GM19463 (cell line): ENCODE results near the gene ASPG.

Experiments
- ATAC-seq: cut with Tn5 transposase; IDR thresholded peaks from one replicate; pipeline ENCODE4 v1.9.1; 2021; ENCODE audit warnings: mild to moderate bottlenecking, moderate library complexity; ENCODE audit not compliant: unreplicated experiment

The ASPG gene

DNA sequence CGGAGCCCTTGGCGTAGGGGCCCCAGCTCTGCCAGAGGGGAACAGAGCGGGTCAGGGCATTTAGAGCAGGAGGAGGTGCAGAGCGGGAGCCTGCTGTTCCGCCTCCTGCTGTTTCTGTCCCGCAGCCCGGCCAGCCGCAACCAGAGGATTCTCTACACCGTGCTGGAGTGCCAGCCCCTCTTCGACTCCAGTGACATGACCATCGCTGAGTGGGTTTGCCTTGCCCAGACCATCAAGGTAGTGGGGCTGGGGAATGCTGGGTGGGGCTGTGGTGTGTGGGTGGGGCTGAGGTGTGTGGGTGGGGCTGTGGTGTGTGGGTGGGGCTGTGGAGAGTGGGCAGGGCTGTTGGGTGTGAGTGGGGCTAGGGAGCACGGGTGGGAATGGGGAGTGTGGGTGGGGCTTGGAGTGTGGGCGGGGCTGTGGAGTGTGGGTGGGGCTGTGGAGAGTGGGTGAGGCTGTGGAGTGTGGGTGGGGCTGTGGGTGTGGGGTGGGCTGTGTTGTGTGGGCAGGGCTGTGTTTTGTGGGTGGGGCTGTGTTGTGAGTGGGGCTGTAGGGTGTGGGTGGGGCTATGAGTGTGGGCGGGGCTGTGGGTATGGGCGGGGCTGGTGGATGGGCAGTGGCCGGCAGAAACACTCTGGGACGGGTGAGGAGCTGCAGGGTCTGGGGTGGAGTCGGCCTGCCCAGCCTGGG is 8.0 kb downstream of the ASPG start:
- no peak for ATAC-seq

- ATAC-seq, result no peak
Measured at GRCh38 chr14:104094056-104094708, 8.7 kb downstream of the ASPG start.

DNA sequence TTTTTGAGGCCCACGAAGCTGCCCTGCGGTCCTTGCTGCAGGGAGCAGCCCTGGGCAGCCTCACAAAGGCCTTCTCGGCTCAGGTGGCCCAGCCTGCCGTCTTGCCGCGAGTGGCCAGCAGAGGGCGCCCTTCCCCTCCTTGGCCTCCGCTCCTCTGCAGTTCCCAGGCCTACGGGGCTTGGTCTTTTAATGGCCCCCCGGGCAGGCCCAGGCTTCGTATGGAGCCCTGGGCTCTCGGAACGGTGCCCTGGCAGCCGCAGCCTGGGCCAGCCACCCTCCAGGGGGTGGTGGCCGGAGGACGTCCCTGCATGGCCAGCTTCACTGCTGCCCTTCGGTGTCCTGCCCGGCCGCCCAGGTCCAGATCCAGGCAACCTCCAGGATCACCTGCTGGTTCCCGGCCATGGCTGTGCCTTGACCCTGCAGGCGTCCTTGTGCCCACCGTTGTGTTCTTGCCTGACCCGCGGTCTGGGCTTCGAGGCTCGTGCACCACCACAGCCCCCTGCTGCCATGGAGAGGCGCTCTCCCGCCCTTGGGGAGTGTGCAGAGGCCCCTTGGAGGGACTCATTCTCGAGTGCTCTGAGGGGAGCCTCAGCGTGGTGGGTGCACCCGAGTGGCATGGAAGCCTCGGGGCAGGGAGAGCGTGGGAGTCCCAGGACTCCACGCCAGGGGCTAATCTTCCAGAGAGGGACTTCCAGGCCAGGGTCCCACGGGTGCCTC is 9.4 kb downstream of the ASPG start:
- no peak for ATAC-seq

DNA sequence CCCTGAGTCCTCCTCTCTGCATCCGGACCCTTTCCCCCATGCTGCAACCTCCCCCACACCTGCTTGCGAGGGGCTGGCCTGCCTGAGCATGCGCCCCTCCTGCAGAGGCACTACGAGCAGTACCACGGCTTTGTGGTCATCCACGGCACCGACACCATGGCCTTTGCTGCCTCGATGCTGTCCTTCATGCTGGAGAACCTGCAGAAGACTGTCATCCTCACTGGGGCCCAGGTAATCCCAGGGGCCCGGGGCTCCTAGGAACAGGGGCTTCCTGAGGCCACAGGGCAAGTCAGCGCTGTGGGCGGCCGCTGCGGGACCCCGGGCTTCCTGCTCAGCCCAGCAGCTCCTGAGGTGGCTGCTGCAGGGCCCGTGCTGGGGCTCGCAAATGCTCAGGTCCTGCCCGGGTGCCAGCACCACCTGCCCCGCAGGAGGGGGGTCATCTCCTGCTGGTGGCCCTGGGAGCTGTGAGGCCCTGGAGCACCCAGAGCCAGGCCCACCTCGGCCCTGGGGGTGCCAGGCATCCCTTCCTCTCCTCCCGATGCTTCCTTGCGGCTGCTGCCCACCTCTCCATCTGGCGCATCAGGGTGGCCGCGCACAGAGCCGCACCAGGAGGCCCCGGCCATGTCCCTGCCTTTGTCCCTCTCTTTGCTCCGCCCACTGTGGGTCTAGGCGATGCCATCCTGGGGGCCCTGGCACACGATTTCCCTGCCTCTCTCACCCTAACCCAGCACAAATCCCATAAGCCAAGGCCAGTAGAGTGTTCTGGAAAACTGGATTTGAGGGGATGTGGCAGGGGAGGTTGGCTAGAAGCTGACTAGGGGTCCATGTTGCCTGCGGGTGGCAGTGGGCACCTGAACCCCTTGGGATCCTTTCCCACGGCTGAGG is 10.2 kb downstream of the ASPG start:
- ATAC-seq, result no peak

DNA sequence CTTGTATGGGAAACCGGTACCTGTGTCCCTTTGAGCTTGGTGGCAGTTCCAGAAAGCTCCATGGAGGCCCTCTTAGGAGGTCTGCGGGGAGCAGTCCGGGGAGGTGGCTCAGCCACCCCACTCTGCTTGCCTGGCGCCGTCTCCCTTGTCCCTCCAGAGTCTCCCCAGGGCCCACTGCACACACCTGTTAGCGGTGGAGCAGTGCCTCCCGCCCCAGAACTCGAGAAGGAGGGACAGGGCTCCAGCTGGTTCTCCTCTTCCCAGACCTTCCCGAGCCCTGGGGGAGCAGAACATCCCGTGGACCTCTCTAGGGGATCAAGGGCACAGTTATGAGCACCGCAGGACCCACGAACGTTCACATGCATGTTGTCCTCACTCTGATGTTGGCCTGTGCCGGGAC is 10.8 kb downstream of the ASPG start:
- ATAC-seq, result no peak

DNA sequence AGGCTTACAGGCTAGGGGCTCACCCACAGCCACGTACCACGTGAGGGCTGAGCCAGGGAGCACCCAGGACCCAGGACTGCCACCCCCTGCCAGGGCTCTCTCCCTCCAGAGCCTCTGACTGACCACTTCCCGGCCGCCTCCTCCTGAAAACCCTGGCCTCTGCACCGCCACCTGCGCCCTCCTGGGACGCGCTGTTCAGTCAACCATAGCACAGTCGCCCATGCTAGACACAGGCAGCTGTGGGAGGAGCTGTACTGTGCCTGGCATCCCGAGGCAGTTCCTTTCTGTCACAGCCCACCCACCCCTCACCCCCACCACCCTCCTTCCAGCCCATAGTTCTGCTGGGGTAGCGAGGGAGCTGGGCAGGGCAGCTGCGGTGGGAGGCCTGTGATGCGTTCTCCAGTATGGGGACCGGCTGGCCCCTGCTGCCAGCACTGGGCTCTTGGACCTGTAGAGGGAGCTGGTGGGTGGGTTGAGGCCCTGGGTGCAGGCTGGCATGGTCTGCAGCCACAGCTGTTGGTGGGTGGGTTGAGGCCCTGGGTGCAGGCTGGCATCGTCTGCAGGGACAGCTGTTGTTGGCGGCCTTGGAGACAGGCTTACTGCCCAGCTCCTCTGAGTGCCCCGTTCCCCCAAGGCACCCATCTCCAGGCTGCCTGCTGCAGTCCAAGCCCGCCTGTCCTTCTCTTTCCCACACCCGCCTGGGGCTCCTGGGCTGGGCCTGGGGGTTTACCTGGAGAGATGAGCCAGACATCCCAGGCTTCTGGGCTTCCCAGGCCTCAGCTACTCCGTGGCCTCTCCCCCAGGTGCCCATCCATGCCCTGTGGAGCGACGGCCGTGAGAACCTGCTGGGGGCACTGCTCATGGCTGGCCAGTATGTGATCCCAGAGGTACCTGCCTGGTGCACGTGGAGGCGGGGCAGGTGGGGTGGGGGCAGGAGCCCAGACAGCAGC is 11.5 kb downstream of the ASPG start:
- no peak for ATAC-seq

- no peak for ATAC-seq
Measured at GRCh38 chr14:104098272-104099095, 13.0 kb downstream of the ASPG start.

GRCh38 chr14:104099096-104100041 is 13.9 kb downstream of the ASPG start:
- no peak for ATAC-seq

- ATAC-seq, result no peak
Measured at GRCh38 chr14:104100171-104101085, 14.9 kb downstream of the ASPG start.

DNA sequence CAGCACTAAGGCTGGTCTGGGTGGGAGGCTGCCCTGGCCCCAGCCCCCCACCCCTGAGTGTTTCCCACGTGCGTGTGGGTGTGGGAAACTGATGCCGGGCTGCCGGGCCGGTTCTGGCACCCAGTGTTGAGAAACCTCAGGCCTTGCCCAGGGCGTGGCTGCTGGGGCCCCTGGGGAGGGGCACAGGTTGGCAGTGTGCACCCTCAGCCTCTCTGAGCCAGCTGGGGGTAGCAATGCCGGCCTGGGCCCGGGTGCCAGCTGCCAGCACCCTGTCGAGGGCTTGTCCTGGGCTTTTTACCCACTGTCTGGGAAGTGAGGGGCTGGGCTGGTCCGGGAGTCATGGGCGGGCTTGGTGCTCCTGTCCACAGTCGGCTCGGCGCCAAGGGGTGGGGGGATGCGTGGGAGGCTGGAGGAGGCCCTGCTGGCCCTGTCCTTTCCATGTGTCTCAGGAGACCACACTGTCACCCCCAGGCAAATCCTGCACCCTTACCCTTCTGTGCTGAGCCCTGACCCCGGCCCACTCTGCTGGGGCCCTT is 15.7 kb downstream of the ASPG start:
- no peak for ATAC-seq

GRCh38 chr14:104101651-104102281 is 16.3 kb downstream of the ASPG start:
- no peak for ATAC-seq

DNA sequence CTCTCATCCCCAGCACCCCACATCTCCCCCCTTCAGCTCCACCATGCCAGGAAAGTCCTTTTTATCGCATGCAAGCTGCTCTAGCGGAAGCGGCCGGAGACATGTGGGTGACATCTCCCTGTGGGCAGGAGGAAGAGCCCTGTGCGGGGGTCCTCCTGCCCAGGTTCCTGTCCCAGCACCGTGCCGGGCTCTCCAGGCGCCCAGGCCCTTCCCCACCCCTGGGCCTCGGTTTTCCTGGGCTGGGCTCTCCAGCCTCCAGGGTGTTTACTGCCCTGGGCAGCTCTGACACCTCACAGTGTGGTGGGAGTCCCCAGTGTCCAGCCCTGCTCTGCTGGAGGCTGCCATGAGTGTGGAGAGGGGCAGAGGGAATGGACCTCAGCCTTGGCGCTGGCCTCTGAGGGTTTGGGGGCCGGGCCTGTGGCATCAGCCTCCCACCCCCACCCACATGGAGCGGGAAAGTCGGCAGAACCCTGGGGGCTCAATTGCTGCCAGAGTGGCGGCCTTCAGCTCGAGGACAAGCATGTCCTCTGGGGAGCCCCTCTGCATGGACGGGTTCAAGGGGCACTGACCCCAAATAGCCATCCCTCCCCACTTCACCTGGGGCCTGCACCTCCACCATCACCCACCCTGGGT is 16.9 kb downstream of the ASPG start:
- ATAC-seq, result no peak

GRCh38 chr14:104103061-104103445 is 17.6 kb downstream of the ASPG start:
- ATAC-seq, result no peak

- ATAC-seq, result no peak
Measured at GRCh38 chr14:104103446-104104075, 18.1 kb downstream of the ASPG start.
